GM18511 (cell line): Measurements from ENCODE around the gene GNAZ.

Source experiments
- ATAC-seq: cut with Tn5 transposase; IDR thresholded peaks from one replicate; pipeline ENCODE4 v1.9.1; 2021; ENCODE audit warnings: mild to moderate bottlenecking, moderate library complexity; ENCODE audit not compliant: unreplicated experiment

The GNAZ gene

GRCh38 chr22:23091760-23092159 is 21.4 kb downstream of the GNAZ start:
- ATAC-seq, result no peak

- ATAC-seq, result no peak
These were observed 22.1 kb downstream of the GNAZ start for GRCh38 chr22:23092217-23092955.

- ATAC-seq, result no peak
These were observed 22.9 kb downstream of the GNAZ start for GRCh38 chr22:23093051-23093788.

GRCh38 chr22:23094260-23094659 is 23.9 kb downstream of the GNAZ start:
- ATAC-seq, result no peak

- ATAC-seq, result no peak
These were observed 24.7 kb downstream of the GNAZ start for GRCh38 chr22:23094695-23095681.

- no peak for ATAC-seq
These were observed 25.5 kb downstream of the GNAZ start for GRCh38 chr22:23095733-23096342.

GRCh38 chr22:23097412-23098229 is 27.3 kb downstream of the GNAZ start:
- ATAC-seq, result no peak

- no peak for ATAC-seq
These were observed 27.9 kb downstream of the GNAZ start for GRCh38 chr22:23098230-23098705.

- ATAC-seq, result no peak
These were observed 28.6 kb downstream of the GNAZ start for GRCh38 chr22:23098718-23099530.

- ATAC-seq, result no peak
These were observed 29.1 kb downstream of the GNAZ start for GRCh38 chr22:23099531-23099804.

GRCh38 chr22:23100124-23100801 is 29.9 kb downstream of the GNAZ start:
- no peak for ATAC-seq

- no peak for ATAC-seq
These were observed 31.2 kb downstream of the GNAZ start for GRCh38 chr22:23101524-23101923.

- ATAC-seq, result no peak
These were observed 31.8 kb downstream of the GNAZ start for GRCh38 chr22:23102002-23102655.

- no peak for ATAC-seq
These were observed 32.5 kb downstream of the GNAZ start for GRCh38 chr22:23102776-23103175.

- ATAC-seq, result no peak
These were observed 33.1 kb downstream of the GNAZ start for GRCh38 chr22:23103199-23103954.

- no peak for ATAC-seq
These were observed 34.1 kb downstream of the GNAZ start for GRCh38 chr22:23104187-23104971.

GRCh38 chr22:23105304-23105703 is 35.0 kb downstream of the GNAZ start:
- ATAC-seq, result no peak
